ENCODE data around the gene ZC3H8.

DNA sequence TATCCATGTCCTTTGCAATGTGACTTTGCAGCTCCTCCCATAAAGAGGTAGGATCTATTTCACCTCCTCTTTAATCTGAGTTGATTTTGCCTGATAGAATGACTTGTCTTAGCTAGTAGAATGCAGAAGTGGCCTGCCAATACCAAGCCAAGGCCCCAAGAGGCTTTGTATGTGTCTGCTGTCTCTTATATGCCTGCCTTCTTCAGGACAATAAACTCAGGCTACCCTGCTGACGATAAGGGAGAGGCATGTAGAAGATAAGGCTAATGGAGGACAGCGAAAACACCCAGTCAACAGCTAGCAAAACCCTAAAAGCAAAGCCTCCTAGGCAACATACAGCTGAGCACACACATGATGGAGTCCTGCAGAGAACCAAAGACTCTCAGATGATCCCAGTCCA is 1.8 kb upstream of the ZC3H8 start:
- TF ChIP-seq, protein P1, sequence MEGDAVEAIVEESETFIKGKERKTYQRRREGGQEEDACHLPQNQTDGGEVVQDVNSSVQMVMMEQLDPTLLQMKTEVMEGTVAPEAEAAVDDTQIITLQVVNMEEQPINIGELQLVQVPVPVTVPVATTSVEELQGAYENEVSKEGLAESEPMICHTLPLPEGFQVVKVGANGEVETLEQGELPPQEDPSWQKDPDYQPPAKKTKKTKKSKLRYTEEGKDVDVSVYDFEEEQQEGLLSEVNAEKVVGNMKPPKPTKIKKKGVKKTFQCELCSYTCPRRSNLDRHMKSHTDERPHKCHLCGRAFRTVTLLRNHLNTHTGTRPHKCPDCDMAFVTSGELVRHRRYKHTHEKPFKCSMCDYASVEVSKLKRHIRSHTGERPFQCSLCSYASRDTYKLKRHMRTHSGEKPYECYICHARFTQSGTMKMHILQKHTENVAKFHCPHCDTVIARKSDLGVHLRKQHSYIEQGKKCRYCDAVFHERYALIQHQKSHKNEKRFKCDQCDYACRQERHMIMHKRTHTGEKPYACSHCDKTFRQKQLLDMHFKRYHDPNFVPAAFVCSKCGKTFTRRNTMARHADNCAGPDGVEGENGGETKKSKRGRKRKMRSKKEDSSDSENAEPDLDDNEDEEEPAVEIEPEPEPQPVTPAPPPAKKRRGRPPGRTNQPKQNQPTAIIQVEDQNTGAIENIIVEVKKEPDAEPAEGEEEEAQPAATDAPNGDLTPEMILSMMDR (IDR thresholded peaks at IDR 0.05) = no peak
- TF ChIP-seq, protein P2, sequence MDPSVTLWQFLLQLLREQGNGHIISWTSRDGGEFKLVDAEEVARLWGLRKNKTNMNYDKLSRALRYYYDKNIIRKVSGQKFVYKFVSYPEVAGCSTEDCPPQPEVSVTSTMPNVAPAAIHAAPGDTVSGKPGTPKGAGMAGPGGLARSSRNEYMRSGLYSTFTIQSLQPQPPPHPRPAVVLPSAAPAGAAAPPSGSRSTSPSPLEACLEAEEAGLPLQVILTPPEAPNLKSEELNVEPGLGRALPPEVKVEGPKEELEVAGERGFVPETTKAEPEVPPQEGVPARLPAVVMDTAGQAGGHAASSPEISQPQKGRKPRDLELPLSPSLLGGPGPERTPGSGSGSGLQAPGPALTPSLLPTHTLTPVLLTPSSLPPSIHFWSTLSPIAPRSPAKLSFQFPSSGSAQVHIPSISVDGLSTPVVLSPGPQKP (IDR thresholded peaks at IDR 0.05; ENCODE audit: low read depth, low read length) = no peak
- no peak for TF ChIP-seq MAZ (IDR thresholded peaks at IDR 0.05; ENCODE audit: borderline replicate concordance, low read depth, low read length)
- TF ChIP-seq, protein P3, sequence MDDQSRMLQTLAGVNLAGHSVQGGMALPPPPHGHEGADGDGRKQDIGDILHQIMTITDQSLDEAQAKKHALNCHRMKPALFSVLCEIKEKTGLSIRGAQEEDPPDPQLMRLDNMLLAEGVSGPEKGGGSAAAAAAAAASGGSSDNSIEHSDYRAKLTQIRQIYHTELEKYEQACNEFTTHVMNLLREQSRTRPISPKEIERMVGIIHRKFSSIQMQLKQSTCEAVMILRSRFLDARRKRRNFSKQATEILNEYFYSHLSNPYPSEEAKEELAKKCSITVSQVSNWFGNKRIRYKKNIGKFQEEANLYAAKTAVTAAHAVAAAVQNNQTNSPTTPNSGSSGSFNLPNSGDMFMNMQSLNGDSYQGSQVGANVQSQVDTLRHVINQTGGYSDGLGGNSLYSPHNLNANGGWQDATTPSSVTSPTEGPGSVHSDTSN (IDR thresholded peaks at IDR 0.05) = no peak
- TF ChIP-seq BHLHE40 (IDR thresholded peaks at IDR 0.05; ENCODE audit: low read depth, low read length) = no peak
- TF ChIP-seq MYC (IDR thresholded peaks at IDR 0.05; ENCODE audit: borderline replicate concordance, low read length) = no peak
- no peak for TF ChIP-seq POLR2A (IDR thresholded peaks at IDR 0.05; ENCODE audit: low read length)
- TF ChIP-seq, protein P4, sequence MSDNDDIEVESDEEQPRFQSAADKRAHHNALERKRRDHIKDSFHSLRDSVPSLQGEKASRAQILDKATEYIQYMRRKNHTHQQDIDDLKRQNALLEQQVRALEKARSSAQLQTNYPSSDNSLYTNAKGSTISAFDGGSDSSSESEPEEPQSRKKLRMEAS (IDR thresholded peaks at IDR 0.05) = no peak
- no peak for TF ChIP-seq ESRRA (IDR thresholded peaks at IDR 0.05; ENCODE audit: borderline replicate concordance, low read length)
- TF ChIP-seq FOSB (CRISPR knock-in tag; IDR thresholded peaks at IDR 0.05) = no peak
- TF ChIP-seq, protein P5, sequence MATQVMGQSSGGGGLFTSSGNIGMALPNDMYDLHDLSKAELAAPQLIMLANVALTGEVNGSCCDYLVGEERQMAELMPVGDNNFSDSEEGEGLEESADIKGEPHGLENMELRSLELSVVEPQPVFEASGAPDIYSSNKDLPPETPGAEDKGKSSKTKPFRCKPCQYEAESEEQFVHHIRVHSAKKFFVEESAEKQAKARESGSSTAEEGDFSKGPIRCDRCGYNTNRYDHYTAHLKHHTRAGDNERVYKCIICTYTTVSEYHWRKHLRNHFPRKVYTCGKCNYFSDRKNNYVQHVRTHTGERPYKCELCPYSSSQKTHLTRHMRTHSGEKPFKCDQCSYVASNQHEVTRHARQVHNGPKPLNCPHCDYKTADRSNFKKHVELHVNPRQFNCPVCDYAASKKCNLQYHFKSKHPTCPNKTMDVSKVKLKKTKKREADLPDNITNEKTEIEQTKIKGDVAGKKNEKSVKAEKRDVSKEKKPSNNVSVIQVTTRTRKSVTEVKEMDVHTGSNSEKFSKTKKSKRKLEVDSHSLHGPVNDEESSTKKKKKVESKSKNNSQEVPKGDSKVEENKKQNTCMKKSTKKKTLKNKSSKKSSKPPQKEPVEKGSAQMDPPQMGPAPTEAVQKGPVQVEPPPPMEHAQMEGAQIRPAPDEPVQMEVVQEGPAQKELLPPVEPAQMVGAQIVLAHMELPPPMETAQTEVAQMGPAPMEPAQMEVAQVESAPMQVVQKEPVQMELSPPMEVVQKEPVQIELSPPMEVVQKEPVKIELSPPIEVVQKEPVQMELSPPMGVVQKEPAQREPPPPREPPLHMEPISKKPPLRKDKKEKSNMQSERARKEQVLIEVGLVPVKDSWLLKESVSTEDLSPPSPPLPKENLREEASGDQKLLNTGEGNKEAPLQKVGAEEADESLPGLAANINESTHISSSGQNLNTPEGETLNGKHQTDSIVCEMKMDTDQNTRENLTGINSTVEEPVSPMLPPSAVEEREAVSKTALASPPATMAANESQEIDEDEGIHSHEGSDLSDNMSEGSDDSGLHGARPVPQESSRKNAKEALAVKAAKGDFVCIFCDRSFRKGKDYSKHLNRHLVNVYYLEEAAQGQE (IDR thresholded peaks at IDR 0.05) = no peak

All from A549 (cell line).